ENCODE results near the gene PLA2G4D. TPM values are rescaled to one million over a fixed set of nuclear protein-coding genes. Genes with fewer than 3 reads are reported as not detected.

Gene PLA2G4D
- total and polyA plus RNA-seq, 2 donors (not counting 1 experiment from before 2014, with no cell fraction given): not detected

- no peak overlapping the region for H3K9ac ChIP-seq (ENCODE audit: insufficient read depth, low read length)
- H3K9me3 ChIP-seq (ENCODE audit: control insufficient read depth, insufficient read depth, low read depth, low read length): no peaks in the 10 kb centered on the region
- H3K4me3 ChIP-seq (replicated peaks in 1 of 4; ENCODE audit: control extremely low read depth in 1 of 4, insufficient read depth in 1 of 4, low read depth in 3 of 4, low read length in 4 of 4): no peak overlapping the region
- no peak for DNase-seq (ENCODE audit: low read depth in 2 of 2)
- H3K79me2 ChIP-seq (ENCODE audit: control insufficient read depth, insufficient read depth, low read length): no peaks in the 10 kb centered on the region
- H2AFZ ChIP-seq (ENCODE audit: low read length): no peak overlapping the region
- TF ChIP-seq EZH2 (IDR thresholded peaks at IDR 0.05; ENCODE audit: low read length, missing control alignments) (no peak), CTCF (conservative IDR thresholded peaks at IDR 0.05 in 1 of 2, IDR thresholded peaks at IDR 0.05 in 1 of 2; ENCODE audit: low read depth in 1 of 2, low read length in 2 of 2) (no peak)
- H3K36me3 ChIP-seq (ENCODE audit: control insufficient read depth, insufficient read depth, low read length): no peaks in the 10 kb centered on the region
- H3K4me1 ChIP-seq (ENCODE audit: control insufficient read depth, extremely low read depth, insufficient read depth, low read length): no peaks in the 10 kb centered on the region
- H3K27ac ChIP-seq (ENCODE audit: insufficient read depth, low read length): no peak overlapping the region
- H4K20me1 ChIP-seq (ENCODE audit: control insufficient read depth, extremely low read depth, insufficient read depth, low read length): no peaks in the 10 kb centered on the region
- no peak overlapping the region for H3K4me2 ChIP-seq (ENCODE audit: extremely low read depth, insufficient read depth, low read length)
- H3K27me3 ChIP-seq (ENCODE audit: control insufficient read depth, insufficient read depth, low read length): no peaks in the 10 kb centered on the region
Observed at GRCh38 chr15:42037656-42038055, 56.7 kb downstream of the PLA2G4D start.

GRCh38 chr15:42036966-42037365 lies 57.4 kb downstream of the PLA2G4D start:
- TF ChIP-seq CTCF (conservative IDR thresholded peaks at IDR 0.05 in 1 of 2, IDR thresholded peaks at IDR 0.05 in 1 of 2; ENCODE audit: low read depth in 1 of 2, low read length in 2 of 2): no peak
- TF ChIP-seq EZH2 (IDR thresholded peaks at IDR 0.05; ENCODE audit: low read length, missing control alignments): no peak

GRCh38 chr15:42036112-42036905 lies 58.1 kb downstream of the PLA2G4D start:
- no peak for TF ChIP-seq CTCF (conservative IDR thresholded peaks at IDR 0.05 in 1 of 2, IDR thresholded peaks at IDR 0.05 in 1 of 2; ENCODE audit: low read depth in 1 of 2, low read length in 2 of 2)
- TF ChIP-seq EZH2 (IDR thresholded peaks at IDR 0.05; ENCODE audit: low read length, missing control alignments): no peak
- no peak overlapping the region for H2AFZ ChIP-seq (ENCODE audit: low read length)
- H3K9me3 ChIP-seq (ENCODE audit: control insufficient read depth, insufficient read depth, low read depth, low read length): no peaks in the 10 kb centered on the region

More at GRCh38 chr15:42036966-42037365, 57.4 kb downstream of the PLA2G4D start:
- no peak overlapping the region for H3K27ac ChIP-seq (ENCODE audit: insufficient read depth, low read length)
- no peak overlapping the region for H3K9ac ChIP-seq (ENCODE audit: insufficient read depth, low read length)
- no peaks in the 10 kb centered on the region for H4K20me1 ChIP-seq (ENCODE audit: control insufficient read depth, extremely low read depth, insufficient read depth, low read length)
- H3K79me2 ChIP-seq (ENCODE audit: control insufficient read depth, insufficient read depth, low read length): no peaks in the 10 kb centered on the region
- no peak overlapping the region for H2AFZ ChIP-seq (ENCODE audit: low read length)
- no peak overlapping the region for H3K4me3 ChIP-seq (replicated peaks in 1 of 4; ENCODE audit: control extremely low read depth in 1 of 4, insufficient read depth in 1 of 4, low read depth in 3 of 4, low read length in 4 of 4)
- DNase-seq (ENCODE audit: low read depth in 2 of 2): no peak
- no peaks in the 10 kb centered on the region for H3K36me3 ChIP-seq (ENCODE audit: control insufficient read depth, insufficient read depth, low read length)
- H3K27me3 ChIP-seq (ENCODE audit: control insufficient read depth, insufficient read depth, low read length): no peaks in the 10 kb centered on the region
- no peak overlapping the region for H3K4me2 ChIP-seq (ENCODE audit: extremely low read depth, insufficient read depth, low read length)
- H3K4me1 ChIP-seq (ENCODE audit: control insufficient read depth, extremely low read depth, insufficient read depth, low read length): no peaks in the 10 kb centered on the region
- H3K9me3 ChIP-seq (ENCODE audit: control insufficient read depth, insufficient read depth, low read depth, low read length): no peaks in the 10 kb centered on the region

More at GRCh38 chr15:42036112-42036905, 58.1 kb downstream of the PLA2G4D start:
- no peaks in the 10 kb centered on the region for H3K79me2 ChIP-seq (ENCODE audit: control insufficient read depth, insufficient read depth, low read length)
- H3K4me3 ChIP-seq (replicated peaks in 1 of 4; ENCODE audit: control extremely low read depth in 1 of 4, insufficient read depth in 1 of 4, low read depth in 3 of 4, low read length in 4 of 4): no peak overlapping the region
- H3K27me3 ChIP-seq (ENCODE audit: control insufficient read depth, insufficient read depth, low read length): peaks cover under 1% of the 10 kb centered on the region
- no peak overlapping the region for H3K4me2 ChIP-seq (ENCODE audit: extremely low read depth, insufficient read depth, low read length)
- H3K36me3 ChIP-seq (ENCODE audit: control insufficient read depth, insufficient read depth, low read length): no peaks in the 10 kb centered on the region
- H3K27ac ChIP-seq (ENCODE audit: insufficient read depth, low read length): no peak overlapping the region
- H3K4me1 ChIP-seq (ENCODE audit: control insufficient read depth, extremely low read depth, insufficient read depth, low read length): no peaks in the 10 kb centered on the region
- no peak overlapping the region for H3K9ac ChIP-seq (ENCODE audit: insufficient read depth, low read length)
- no peaks in the 10 kb centered on the region for H4K20me1 ChIP-seq (ENCODE audit: control insufficient read depth, extremely low read depth, insufficient read depth, low read length)
- no peak for DNase-seq (ENCODE audit: low read depth in 2 of 2)
